ENCODE measurements around the gene SH3YL1.

SH3YL1 gene

DNA sequence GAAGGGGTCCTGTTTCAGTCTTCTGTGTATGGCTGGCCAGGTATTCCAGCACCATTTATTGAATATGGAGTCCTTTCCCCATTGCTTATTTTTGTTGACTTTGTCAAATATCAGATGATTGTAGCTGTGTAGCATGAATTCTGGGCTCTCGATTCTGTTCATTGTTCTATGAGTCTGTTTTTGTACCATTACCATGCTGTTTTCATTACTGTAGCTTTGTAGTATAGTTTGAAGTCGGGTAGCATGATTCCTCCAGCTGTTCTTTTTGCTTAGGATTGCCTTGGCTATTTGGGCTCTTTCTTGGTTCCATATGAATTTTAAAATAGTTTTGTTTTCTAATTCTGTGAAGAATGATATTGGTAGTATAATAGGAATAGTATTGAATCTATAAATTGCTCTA is 6.0 kb downstream of the SH3YL1 start:
- DNase-seq (ENCODE audit: low read depth) = no peak

DNA sequence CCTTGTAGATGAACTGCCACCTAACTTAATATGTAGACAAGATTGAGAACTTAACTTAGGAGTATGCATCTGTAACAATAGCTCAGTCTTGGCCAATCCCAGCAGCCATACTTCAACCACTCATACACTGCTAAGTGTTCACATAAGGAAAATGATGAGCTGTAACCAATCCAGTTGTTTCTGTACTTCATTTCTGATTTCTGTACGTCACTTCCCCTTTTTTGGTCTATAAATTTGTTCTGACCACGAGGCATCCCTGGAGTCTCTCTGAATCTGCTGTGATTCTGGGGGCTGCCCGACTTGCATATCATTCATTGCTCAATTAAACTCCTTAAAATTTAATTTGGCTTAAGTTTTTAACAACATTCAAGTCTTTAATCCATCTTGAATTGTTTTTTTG is 6.4 kb downstream of the SH3YL1 start:
- no peak for DNase-seq (ENCODE audit: low read depth)

DNA sequence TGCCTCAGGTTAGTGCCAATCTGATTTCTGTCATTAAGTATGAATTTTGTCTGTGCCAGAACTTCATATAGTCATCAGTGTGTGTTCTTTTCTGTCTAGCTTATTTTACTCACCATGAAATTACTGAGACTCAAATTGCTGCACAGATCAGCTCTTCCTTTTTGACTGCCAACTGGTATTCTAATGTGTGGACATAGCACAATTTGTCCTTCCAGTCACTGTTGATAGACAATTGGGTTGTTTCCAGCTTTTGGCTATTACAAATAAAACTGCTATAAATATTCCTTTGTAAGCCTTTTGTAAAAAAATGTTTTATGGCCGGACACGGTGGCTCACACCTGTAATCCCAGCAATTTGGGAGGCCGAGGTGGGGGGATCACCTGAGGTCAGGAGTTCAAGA is 7.7 kb downstream of the SH3YL1 start:
- no peak for DNase-seq (ENCODE audit: low read depth)

DNA sequence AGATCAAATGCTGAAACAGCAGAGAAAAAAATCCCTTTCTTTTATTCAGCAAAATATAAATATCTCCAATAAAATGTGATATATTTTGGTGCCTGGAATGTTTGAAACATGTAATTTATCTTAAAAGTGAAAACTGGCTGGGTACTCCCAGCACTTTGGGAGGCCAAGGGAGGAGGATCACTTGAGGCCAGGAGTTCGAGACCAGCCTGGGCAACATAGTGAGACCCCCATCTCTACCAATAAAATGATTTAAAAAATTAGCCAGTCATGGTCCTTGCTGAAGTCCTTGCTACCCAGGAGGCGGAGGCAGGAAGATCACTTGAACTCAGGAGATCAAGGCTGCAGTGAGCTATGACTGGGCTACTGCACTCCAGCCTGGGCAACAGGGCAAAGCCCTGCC is 8.6 kb downstream of the SH3YL1 start:
- no peak for DNase-seq (ENCODE audit: low read depth)

DNA sequence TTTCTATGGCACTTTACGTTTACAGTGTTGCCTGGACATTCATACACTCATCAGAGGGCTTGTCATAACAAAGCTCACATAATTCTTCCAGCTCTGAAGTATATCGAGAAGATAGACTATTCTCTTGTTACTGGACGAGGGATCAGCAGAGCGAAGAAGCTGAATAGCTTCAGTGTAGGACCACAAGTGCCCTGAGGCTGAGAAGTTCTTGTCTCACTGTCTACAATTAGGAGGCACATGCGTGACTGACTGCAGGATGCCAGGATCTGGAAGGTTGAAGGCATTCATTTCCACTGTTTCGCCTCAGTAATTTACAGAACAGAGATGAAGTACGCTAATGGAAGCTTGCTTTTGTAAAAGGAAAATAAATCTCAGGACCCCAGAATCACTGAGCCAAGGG is 9.6 kb downstream of the SH3YL1 start:
- no peak for DNase-seq (ENCODE audit: low read depth)

DNA sequence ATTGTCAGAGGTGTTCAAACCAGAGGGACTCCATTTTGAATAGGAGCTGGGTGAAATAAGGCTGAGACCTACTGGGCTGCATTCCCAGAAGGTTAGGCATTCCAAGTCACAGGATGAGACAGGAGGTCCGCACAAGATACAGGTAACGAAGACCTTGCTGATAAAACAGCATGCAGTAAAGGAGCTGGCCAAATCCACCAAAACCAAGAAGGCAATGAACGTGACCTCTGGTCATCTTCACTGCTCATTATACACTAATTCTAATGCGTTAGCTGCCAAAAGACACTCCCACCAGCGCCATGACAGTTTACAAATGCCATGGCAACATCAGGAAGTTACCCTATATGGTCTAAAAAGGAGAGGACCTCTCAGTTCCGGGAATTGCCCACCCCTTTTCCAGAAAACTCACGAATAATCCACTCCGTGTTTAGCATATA is 10.6 kb downstream of the SH3YL1 start:
- DNase-seq (ENCODE audit: low read depth) = no peak

DNA sequence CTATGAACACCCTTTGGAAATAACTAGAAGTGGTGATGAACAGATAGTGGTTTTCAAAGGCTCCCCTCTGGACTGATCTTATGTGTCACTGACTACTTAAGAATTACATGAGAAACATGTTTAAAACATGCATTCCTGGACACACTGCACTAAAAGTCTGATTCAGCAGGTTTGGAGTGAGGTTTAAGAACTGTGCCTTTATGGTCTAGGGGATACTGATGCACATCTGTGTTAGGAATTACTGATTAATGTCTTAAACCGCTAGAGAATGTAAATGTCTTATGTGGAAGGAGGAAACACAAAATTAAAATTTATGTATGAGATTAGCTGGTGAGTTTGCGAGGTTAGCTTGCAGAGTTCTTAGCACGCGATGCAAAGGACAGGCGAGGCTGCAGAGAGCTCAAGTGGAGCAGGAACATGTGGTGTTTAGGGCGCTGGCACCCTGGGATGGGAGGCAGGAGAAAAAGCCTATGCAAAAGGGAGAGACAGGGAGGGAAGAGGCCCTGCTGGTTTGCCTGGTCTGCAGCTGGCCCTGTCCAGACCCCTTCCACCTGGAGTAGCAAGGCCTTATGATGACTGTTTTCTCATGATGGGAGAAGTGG is 11.7 kb downstream of the SH3YL1 start:
- DNase-seq (ENCODE audit: low read depth) = no peak

DNA sequence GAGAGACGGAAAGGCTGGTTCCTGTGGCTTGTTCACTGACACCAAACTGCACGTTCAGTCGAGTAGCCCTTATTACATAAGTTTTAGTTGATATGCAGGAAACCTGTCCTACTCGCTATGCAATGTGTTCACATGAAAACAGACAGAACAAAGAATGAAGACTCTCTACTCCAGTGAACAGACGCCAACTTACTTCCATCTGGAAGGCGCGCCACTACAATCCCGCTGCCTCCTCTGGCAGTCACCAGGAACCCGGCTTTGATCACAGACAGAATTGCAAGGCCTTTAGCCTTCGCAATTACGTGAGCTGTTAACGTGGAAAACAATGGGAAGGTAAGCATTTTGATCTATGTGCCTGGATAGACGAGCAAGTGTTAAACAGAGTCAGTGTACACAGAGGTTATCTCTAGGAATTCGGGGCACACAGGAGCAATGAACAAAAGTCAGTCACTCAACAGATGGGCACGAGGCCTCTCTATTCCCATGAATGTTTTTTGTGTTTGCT is 14.2 kb downstream of the SH3YL1 start:
- no peak for DNase-seq (ENCODE audit: low read depth)

DNA sequence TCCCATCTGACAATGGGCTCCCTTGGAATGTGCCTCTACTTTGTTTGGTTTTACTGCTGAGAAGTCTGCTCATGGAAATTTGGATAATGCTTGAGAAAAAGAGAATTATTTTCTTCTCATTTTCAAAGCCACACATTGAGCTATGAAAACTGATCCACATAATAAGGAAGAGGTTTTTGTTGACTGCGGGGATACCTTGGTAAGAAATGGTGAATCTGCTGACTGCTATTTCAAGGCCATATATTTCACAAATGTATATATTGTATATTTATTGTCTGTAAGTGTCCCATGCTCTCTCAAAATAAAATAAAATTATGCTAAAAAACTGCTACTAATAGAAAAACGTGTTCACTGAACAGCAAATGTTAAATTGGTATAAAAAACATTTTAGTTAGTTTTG is 15.1 kb downstream of the SH3YL1 start:
- no peak for DNase-seq (ENCODE audit: low read depth)

DNA sequence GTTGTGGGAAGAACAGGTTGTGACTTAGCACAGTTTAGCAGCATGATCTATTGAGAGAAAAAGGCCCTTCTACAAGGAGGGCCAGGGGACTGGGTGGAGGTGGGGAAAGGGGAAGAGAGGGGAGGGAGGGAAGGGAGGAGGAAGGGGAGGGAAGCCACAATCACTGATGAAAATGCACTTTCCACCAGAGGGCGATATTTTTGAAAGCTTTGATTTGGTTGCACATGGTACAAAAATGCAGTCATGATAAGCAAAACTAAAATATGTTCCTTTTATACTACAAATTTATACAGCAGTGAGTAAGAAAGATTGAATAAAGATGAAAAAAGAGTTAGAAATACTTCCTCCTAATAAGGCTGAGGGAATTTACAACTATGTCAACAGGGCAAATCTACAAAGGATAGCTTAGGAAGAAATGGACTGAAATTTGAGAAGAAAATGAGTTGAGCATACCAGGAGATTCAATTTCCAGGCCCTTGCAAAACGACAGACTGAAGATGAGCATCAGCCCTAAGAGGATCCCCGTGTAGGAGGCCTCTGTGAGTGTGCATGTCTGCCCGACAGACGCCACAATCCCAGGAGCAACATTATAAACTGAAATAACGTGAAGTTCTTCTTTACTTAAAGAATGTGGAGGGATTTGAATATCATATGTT is 17.2 kb downstream of the SH3YL1 start:
- DNase-seq (ENCODE audit: low read depth) = no peak

DNA sequence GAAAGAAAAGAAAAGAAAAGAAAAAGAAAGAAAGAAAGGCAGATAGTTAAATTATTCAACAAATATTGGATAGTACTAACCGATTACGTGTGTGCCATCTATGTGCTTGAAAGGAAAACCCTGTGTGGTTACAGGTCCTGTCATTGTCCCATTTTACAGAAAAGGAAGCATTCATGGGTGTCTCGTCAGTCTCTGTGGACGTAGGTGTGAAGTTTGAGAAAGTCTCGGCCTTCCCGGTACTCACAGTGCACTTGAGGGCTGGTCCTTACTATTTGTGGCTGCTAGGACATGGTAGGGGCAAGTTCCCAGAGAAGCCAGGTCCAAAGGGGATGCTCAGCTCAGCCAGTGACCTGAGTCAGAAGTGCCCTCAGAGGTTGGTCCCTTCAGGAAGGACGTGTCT is 19.3 kb downstream of the SH3YL1 start:
- no peak for DNase-seq (ENCODE audit: low read depth)

DNA sequence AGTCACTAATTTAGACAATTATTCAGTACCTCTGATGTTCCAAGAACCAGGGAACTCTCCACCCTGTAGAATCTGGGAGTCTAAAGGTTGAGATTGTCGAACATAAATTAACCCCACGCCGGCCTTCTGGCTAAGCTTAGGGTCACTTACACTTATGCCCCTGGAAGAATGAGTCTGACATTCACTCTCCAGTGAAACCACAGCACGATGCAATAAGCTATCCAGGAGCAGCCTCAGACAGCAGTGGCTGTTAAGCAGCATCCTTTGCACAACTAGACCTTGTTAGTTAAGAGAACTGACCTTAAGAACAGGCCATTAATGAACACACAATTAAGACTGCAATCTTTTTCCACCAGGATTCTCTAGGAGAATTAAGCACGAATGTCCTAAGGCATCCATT is 25.0 kb downstream of the SH3YL1 start:
- no peak for DNase-seq (ENCODE audit: low read depth)

DNA sequence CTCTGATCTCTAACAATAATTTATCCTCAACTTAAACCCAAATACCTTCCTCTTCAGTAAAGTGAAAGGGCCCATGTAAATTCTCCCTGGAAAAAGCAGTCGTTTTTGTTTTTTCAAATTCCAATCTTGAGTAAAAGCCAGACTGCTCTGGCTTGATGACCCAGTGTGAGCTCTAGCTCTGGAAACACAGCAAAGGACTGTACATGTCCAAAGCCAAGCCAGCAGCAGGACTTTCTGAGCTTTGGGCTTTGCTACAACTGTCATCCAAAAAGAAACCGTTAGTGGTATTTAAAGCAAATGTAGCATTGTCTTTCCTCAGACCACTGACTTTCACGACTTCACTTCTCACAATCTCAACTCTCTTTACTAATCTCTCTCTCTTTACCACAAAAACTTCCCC is 25.4 kb downstream of the SH3YL1 start:
- no peak for DNase-seq (ENCODE audit: low read depth)

DNA sequence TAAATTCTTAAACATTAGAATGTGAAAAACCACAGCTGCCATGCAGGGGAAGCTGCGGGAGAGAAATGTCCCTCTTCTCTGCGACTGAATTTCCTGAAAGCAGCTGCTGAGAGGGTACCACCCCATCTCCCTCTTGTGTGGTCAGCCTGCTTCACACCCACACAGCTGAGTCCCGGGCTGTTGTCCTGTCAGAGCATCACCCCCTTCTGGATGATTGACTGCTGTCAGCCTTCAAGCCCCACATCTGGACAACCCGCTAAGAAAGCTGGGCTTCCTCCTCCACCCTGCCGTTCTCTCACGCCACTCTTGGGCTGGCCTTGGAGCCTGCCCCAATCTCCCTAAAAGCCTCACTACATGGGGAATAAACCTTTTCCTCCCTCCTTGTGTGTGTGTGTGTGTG is 26.0 kb downstream of the SH3YL1 start:
- DNase-seq (ENCODE audit: low read depth) = no peak

DNA sequence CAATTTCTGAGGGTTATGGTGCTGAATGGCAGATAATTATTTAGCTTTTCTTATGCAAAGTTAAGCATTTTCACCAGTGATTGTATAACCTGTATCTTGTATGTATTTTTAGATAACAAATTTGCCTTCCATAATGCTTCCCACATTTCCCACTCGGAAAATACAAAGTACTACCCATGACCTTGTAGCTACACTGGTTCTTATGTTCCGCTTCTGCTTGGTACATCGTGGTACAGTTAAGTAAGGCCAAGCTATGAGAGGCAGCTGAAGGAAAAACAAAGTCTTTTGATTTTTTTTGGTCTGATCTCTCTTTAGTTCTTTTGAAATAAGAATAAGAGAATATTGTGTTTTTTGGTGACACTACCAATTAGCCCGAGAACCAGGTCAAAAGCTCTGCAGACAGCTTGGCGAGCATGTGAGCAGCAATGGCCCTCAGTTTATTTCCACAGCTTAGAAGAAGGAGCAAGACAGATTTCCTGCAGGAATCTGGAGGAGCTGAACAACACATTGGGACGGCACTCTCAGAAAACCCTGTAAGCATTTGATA is 26.8 kb downstream of the SH3YL1 start:
- DNase-seq (ENCODE audit: low read depth) = no peak

DNA sequence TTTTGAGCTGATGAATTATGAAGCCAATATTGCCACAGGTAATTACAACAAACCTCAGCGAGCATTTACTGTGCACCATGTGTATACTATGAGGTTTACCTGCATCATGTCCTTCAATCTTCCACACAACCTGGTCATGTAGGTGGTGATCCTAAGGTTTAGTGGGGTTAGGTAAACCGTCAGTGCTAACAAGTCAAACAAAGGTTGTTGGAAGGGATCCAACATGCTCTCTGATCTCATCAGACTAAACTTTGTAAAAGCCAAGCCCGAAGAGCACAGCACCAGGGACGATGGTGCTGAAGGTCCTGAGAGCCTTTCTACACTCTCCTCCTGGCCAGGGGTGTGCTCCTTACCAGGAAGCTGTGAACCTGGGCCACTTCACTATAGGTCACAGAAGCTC is 29.4 kb downstream of the SH3YL1 start:
- DNase-seq (ENCODE audit: low read depth) = no peak

DNA sequence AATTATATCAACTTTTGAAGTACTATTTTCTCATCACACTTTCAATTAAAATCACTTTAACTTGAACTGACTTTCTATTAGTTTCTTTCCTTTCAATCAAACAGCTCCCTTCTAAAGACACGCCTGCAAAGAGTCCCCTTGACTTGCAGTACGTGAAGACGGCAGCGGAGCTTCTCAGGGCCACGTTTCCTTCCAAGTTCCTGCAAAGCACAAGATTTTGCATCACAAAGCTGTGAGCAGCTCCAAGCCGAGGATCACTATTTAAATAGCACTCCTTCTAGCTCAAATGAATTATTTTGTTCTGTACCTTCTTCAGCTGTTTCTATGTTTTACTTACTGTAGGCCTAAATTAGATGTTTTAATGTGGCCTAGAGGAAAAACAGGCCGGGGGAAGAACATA is 30.8 kb downstream of the SH3YL1 start:
- no peak for DNase-seq (ENCODE audit: low read depth)

DNA sequence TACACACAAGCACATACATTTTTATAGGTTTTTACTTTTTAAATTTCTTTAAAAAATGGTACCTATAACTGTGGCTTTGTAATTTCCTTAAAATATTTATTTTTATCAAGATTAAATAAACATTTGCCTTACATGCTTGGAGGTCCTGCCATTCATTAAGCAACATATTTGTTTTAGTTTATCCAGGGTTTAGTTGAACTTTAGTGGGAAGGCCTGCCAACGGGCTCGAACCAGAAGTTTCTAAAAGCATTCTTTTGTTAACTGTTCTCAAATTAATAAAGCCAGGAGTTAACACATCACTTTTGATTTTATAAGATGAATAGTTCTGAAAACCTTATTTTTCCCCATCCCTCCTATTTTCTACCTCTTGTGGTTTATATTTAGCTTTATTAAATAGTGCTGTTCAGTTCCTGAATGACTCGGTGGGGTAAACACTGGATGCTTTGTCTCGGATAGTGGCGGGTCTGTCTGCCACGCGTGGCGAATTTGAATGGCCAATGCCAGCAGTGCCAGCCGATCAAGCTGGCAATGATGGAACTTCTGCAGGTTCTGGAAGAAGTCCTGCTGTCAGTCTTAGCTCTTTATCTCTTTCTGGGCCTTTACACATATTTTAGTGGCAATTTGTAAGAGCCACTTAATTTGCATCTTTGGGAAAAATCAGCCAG is 32.2 kb downstream of the SH3YL1 start:
- no peak for DNase-seq (ENCODE audit: low read depth)

DNA sequence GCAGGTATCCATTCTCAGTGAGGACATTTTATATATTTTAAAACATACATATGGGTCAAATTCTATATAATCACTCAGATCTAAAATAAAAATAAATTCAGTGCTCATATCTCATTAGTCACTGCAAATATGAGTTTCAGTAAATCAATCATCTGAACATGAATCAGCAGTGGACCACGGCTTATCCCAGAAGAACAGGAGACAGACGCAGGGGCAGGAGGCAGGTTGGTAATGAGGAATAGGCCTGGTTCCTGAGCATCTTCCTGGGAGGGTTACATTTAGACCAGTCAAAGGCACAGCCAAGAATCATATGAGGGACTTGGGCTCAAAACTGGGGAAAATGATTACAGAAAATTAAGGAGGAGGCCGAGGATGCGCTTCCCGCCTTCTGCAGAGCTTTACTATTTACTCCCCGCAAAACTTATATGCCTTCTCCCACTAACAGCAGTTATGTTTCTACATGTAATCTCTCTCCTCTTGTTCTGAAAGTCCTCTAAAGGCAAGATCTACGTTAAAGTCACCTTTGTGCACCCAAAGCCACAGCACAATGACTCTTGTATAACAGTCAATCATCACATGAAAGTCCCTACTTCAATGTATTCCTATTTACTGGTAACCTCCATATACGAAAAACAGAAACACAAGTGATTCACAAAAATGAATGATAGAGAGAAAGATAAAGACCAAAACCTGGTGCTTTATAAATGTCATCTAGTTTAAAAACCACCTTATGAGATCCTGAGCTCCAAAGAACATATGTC is 35.1 kb downstream of the SH3YL1 start:
- DNase-seq (ENCODE audit: low read depth) = no peak

DNA sequence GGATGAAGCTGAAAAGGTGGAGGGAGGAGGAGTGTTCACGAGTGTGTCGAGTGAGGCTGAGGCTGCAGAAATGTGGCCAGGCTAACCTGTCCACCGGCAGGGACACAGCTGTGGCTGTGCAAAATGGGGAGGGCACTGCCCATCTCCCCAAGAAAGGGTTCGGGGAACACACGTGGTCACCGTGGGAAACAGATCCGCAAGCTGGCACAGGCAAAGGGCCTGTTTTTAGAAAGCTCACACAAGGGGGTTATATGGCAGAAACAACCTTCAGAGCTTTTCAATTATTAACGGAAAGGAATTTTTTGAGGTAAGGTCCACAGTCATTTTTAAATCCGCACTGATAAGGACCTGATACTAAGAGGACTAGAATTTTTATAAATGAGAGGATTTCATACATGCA is 35.7 kb downstream of the SH3YL1 start:
- no peak for DNase-seq (ENCODE audit: low read depth)

DNA sequence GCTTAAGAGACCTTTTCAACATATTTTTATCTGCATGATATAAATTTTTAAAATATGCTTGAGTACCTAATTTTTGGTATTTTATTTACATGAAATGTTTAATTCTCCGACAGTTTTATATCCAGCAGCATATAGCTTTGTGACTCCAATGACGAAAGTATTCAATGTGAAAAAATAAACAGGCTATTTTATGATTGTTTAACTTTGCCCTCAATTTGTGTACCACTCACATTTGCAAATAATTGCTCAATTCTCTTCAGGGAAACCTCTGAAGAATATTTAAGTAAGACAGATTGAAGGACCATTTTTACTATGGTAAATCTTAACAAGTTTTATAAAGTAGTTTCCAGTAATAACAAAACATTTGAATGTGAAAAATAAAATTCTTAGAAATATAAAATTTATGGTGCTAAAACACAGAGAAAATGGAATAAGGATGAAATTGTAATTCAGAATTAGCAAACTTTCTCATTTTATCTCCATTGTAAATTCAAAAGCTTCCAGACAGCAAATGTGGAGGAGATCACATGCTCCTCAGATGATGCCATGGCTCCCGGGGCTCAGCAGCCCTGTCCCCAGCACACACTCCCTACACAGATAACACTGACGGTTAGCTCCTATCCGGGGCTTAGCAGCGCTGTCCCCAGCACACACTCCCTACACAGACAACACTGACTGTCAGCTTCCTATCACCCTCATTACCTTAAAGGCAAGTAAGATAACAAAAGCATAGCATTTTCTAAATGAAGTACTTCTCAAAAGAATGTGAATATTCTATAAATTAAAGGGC is 39.7 kb downstream of the SH3YL1 start:
- no peak for DNase-seq (ENCODE audit: low read depth)

DNA sequence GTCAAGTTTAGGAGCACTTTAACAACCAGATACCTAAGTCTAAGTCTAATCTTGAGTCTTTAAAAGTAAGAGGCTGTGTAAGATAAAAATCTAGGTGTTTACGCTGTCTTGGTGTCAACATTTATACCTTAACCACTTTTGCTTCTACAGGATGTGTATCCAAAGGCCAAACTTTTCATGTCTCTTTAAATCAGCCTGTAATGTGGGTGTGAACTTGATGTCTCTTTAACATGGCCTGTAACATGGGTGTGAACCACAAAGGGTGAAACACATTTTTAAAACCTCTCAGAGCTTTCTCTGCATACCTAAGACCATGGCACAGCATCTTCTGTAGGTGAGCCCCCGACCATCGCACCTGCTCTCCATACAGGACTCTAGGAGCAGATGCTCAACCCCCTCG is 40.4 kb downstream of the SH3YL1 start:
- DNase-seq (ENCODE audit: low read depth) = no peak

Data from T-helper 22 cell (primary cell).